ENCODE results near the gene KNOP1. TPM values are rescaled to one million over a fixed set of nuclear protein-coding genes. Genes with fewer than 3 reads are reported as not detected.

KNOP1 gene
- total and polyA plus RNA-seq, 2 donors (not counting 3 experiments of a cell fraction or from before 2014, with no cell fraction given), result 6.7 to 33.5 TPM

- ChIA-PET POLR2A (no interaction called here), CTCF (interaction anchor here (1.0 to 1.9 kb wide), 2 partner anchors 17 to 53 kb away, joined by 3 to 4 read pairs; no protein-coding TSS in a partner anchor)
- no peak overlapping the region for H3K4me3 ChIP-seq (replicated peaks in 1 of 3; ENCODE audit: insufficient read depth in 1 of 3, low read depth in 1 of 3, low read length in 3 of 3)
- H3K36me3 ChIP-seq (ENCODE audit: control insufficient read depth in 2 of 2, extremely low read depth in 1 of 2, insufficient read depth in 2 of 2, low read length in 2 of 2), result peaks cover 4 to 22% of the 10 kb centered on the region in 2 experiments
- no peak overlapping the region for H2AFZ ChIP-seq (ENCODE audit: low read depth, low read length)
- no TSS peak for BruUV-seq (replicated peaks)
- H3K9me3 ChIP-seq (replicated peaks; ENCODE audit: control insufficient read depth, insufficient read depth, low read length), result no peaks in the 10 kb centered on the region
- dilution Hi-C loops (cut with MboI; ENCODE audit: extremely low pct_ligation_motif_present, low sequenced_read_pairs) (no loop called here), intact Hi-C loops (cut with micrococcal nuclease) (no loop called here)
- no peaks in the 10 kb centered on the region for H3K27me3 ChIP-seq (ENCODE audit: control insufficient read depth in 2 of 2, insufficient read depth in 2 of 2, low read length in 2 of 2)
- TF ChIP-seq POLR2AphosphoS5 (IDR thresholded peaks at IDR 0.05; ENCODE audit: insufficient read depth, low read depth, low read length), result no peak
- no peak for TF ChIP-seq FOS (IDR thresholded peaks at IDR 0.05; ENCODE audit: borderline replicate concordance, insufficient read depth, low read length)
- TF ChIP-seq, protein P1, sequence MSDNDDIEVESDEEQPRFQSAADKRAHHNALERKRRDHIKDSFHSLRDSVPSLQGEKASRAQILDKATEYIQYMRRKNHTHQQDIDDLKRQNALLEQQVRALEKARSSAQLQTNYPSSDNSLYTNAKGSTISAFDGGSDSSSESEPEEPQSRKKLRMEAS (IDR thresholded peaks at IDR 0.05; ENCODE audit: insufficient read depth, insufficient read length), result no peak
- no peak for TF ChIP-seq POLR2A (IDR thresholded peaks at IDR 0.05; ENCODE audit: low read depth, low read length)
- TF ChIP-seq EZH2 (IDR thresholded peaks at IDR 0.05; ENCODE audit: borderline replicate concordance, low read depth, low read length, severe bottlenecking), result no peak
- TF ChIP-seq JUN (IDR thresholded peaks at IDR 0.05; ENCODE audit: borderline replicate concordance, insufficient read depth, insufficient read length, low read depth), result no peak
- H3K4me1 ChIP-seq (ENCODE audit: control insufficient read depth, extremely low read depth, insufficient read depth, low read length), result no peaks in the 10 kb centered on the region
- no peak overlapping the region for H3K4me2 ChIP-seq (ENCODE audit: insufficient read depth, low read length)
- no peak overlapping the region for H3K9ac ChIP-seq (replicated peaks; ENCODE audit: extremely low read depth, insufficient read depth, low read length)
- no peak for DNase-seq (ENCODE audit: low read depth, low spot score)
- H3K9me1 ChIP-seq (replicated peaks; ENCODE audit: control insufficient read depth, extremely low read depth, insufficient read depth, low read length), result no peaks in the 10 kb centered on the region
- no peaks in the 10 kb centered on the region for H4K20me1 ChIP-seq (replicated peaks; ENCODE audit: control insufficient read depth, extremely low read depth, insufficient read depth, low read length)
- no peaks in the 10 kb centered on the region for H3K79me2 ChIP-seq (ENCODE audit: control insufficient read depth, insufficient read depth, low read length)
- no peak overlapping the region for H3K27ac ChIP-seq (ENCODE audit: insufficient read depth, low read depth, low read length)
- no peak for FAIRE-seq
Measured at GRCh38 chr16:19655242-19655777, 62.7 kb downstream of the KNOP1 start.

GRCh38 chr16:19654147-19654546 is 63.9 kb downstream of the KNOP1 start:
- Histone ChIP-seq H3K4me1 (ENCODE audit: control insufficient read depth, extremely low read depth, insufficient read depth, low read length) (no peaks in the 10 kb centered on the region), H3K36me3 (ENCODE audit: control insufficient read depth in 2 of 2, extremely low read depth in 1 of 2, insufficient read depth in 2 of 2, low read length in 2 of 2) (peaks cover 4 to 22% of the 10 kb centered on the region in 2 experiments), H3K9ac (replicated peaks; ENCODE audit: extremely low read depth, insufficient read depth, low read length) (no peak overlapping the region), H3K79me2 (ENCODE audit: control insufficient read depth, insufficient read depth, low read length) (no peaks in the 10 kb centered on the region), H3K9me1 (replicated peaks; ENCODE audit: control insufficient read depth, extremely low read depth, insufficient read depth, low read length) (no peaks in the 10 kb centered on the region), H3K9me3 (replicated peaks; ENCODE audit: control insufficient read depth, insufficient read depth, low read length) (no peaks in the 10 kb centered on the region), H3K27me3 (ENCODE audit: control insufficient read depth in 2 of 2, insufficient read depth in 2 of 2, low read length in 2 of 2) (no peaks in the 10 kb centered on the region), H2AFZ (ENCODE audit: low read depth, low read length) (no peak overlapping the region), H3K4me3 (replicated peaks in 1 of 3; ENCODE audit: insufficient read depth in 1 of 3, low read depth in 1 of 3, low read length in 3 of 3) (no peak overlapping the region), H3K4me2 (ENCODE audit: insufficient read depth, low read length) (no peak overlapping the region), H3K27ac (ENCODE audit: insufficient read depth, low read depth, low read length) (no peak overlapping the region), H4K20me1 (replicated peaks; ENCODE audit: control insufficient read depth, extremely low read depth, insufficient read depth, low read length) (no peaks in the 10 kb centered on the region)
- FAIRE-seq (no peak), DNase-seq (ENCODE audit: low read depth, low spot score) (no peak)
- dilution Hi-C loops (cut with MboI; ENCODE audit: extremely low pct_ligation_motif_present, low sequenced_read_pairs) (no loop called here), intact Hi-C loops (cut with micrococcal nuclease) (no loop called here)
- ChIA-PET POLR2A (no interaction called here), CTCF (interaction anchor here (1.0 to 1.6 kb wide), 2 partner anchors 52 to 70 kb away, joined by 4 read pairs; no protein-coding TSS in a partner anchor)
- BruUV-seq (replicated peaks), result no TSS peak
- TF ChIP-seq, protein P2, sequence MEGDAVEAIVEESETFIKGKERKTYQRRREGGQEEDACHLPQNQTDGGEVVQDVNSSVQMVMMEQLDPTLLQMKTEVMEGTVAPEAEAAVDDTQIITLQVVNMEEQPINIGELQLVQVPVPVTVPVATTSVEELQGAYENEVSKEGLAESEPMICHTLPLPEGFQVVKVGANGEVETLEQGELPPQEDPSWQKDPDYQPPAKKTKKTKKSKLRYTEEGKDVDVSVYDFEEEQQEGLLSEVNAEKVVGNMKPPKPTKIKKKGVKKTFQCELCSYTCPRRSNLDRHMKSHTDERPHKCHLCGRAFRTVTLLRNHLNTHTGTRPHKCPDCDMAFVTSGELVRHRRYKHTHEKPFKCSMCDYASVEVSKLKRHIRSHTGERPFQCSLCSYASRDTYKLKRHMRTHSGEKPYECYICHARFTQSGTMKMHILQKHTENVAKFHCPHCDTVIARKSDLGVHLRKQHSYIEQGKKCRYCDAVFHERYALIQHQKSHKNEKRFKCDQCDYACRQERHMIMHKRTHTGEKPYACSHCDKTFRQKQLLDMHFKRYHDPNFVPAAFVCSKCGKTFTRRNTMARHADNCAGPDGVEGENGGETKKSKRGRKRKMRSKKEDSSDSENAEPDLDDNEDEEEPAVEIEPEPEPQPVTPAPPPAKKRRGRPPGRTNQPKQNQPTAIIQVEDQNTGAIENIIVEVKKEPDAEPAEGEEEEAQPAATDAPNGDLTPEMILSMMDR (IDR thresholded peaks at IDR 0.05; ENCODE audit: extremely low read depth in 1 of 2, insufficient read depth in 1 of 2, low read depth in 1 of 2, low read length in 2 of 2), result no peak

Measured in endothelial cell of umbilical vein (primary cell).